H9 (cell line): Measurements from ENCODE around the gene AVEN. TPM values are rescaled to one million over a fixed set of nuclear protein-coding genes. Genes with fewer than 3 reads are reported as not detected.

Source experiments
- DNase-seq: peaks from one replicate; pipeline ENCODE4 v3.0.0-alpha.2; 2017
- H2AFZ ChIP-seq: one replicate; pipeline ENCODE4 v1.6.1; 2013; ENCODE audit warnings: mild to moderate bottlenecking, low read length, control low read depth, moderate library complexity
- H2AK5ac ChIP-seq: 2 replicates; pipeline ENCODE4 v1.6.1; 2013; ENCODE audit warnings: low read length, control low read depth, mixed read lengths; ENCODE audit not compliant: insufficient read length
- H2BK120ac ChIP-seq: one replicate; pipeline ENCODE4 v1.6.1; 2013; ENCODE audit warnings: low read depth, mild to moderate bottlenecking, low read length, control low read depth, inconsistent platforms; ENCODE audit not compliant: poor library complexity, severe bottlenecking
- H2BK12ac ChIP-seq: 2 replicates; pipeline ENCODE4 v1.6.1; 2013; ENCODE audit warnings: low read length, control low read depth, mixed read lengths, low read depth; ENCODE audit not compliant: insufficient read length
- H2BK15ac ChIP-seq: 2 replicates; pipeline ENCODE4 v1.6.1; 2013; ENCODE audit warnings: low read depth, low read length, control low read depth
- H2BK20ac ChIP-seq: one replicate; pipeline ENCODE4 v1.6.1; 2013; ENCODE audit warnings: low read depth, mild to moderate bottlenecking, low read length, control low read depth, inconsistent platforms; ENCODE audit not compliant: poor library complexity, severe bottlenecking
- H2BK5ac ChIP-seq: 2 replicates; pipeline ENCODE4 v1.6.1; 2013; ENCODE audit warnings: low read length, control low read depth, mixed read lengths; ENCODE audit not compliant: insufficient read length
- H3K14ac ChIP-seq: 2 replicates; pipeline ENCODE4 v1.6.1; 2013; ENCODE audit warnings: low read length, control low read depth; ENCODE audit not compliant: insufficient read depth
- H3K18ac ChIP-seq: 2 replicates; pipeline ENCODE4 v1.6.1; 2013; ENCODE audit warnings: low read depth, mild to moderate bottlenecking, mixed read lengths, low read length, control low read depth; ENCODE audit not compliant: insufficient read length
- H3K23ac ChIP-seq: 2 replicates; pipeline ENCODE4 v1.6.1; 2013; ENCODE audit warnings: low read length, control low read depth, mixed read lengths, low read depth; ENCODE audit not compliant: insufficient read length
- H3K23me2 ChIP-seq: 2 replicates; pipeline ENCODE4 v1.6.1; 2013; ENCODE audit warnings: low read depth, mild to moderate bottlenecking, mixed read lengths, low read length, control low read depth; ENCODE audit not compliant: insufficient read length, poor library complexity, severe bottlenecking
- H3K27ac ChIP-seq: 2 replicates; pipeline ENCODE4 v1.5.1; 2013; ENCODE audit warnings: low read length, control low read depth, mixed read lengths, low read depth; ENCODE audit not compliant: insufficient read length
- H3K27me3 ChIP-seq: 2 replicates; pipeline ENCODE4 v1.6.1; 2013; ENCODE audit warnings: low read length, control low read depth, inconsistent platforms; ENCODE audit not compliant: insufficient read depth
- H3K4ac ChIP-seq: 2 replicates; pipeline ENCODE4 v1.6.1; 2013; ENCODE audit warnings: low read depth, mild to moderate bottlenecking, control low read depth, inconsistent platforms, low read length, moderate library complexity
- H3K4me1 ChIP-seq: 2 replicates; pipeline ENCODE4 v1.6.1; 2013; ENCODE audit warnings: low read length, control low read depth, inconsistent platforms; ENCODE audit not compliant: insufficient read depth
- H3K4me2 ChIP-seq: 2 replicates; pipeline ENCODE4 v1.6.1; 2013; ENCODE audit warnings: low read length, control low read depth, mixed read lengths; ENCODE audit not compliant: insufficient read length, insufficient read depth
- H3K56ac ChIP-seq: 2 replicates; pipeline ENCODE4 v1.6.1; 2013; ENCODE audit warnings: low read depth, mild to moderate bottlenecking, mixed read lengths, low read length, control low read depth; ENCODE audit not compliant: insufficient read length
- H3K79me1 ChIP-seq: 2 replicates; pipeline ENCODE4 v1.6.1; 2013; ENCODE audit warnings: low read depth, mild to moderate bottlenecking, moderate library complexity, low read length, control low read depth, inconsistent platforms; ENCODE audit not compliant: insufficient read depth, poor library complexity, severe bottlenecking
- H3K79me2 ChIP-seq: 2 replicates; pipeline ENCODE4 v1.6.1; 2013; ENCODE audit warnings: low read length, control low read depth, inconsistent platforms; ENCODE audit not compliant: insufficient read depth
- H3K9ac ChIP-seq: 2 replicates; pipeline ENCODE4 v1.6.1; 2013; ENCODE audit warnings: low read length, control low read depth, mixed read lengths; ENCODE audit not compliant: insufficient read length; ENCODE audit errors: extremely low read depth
- H3K9me3 ChIP-seq: one replicate; pipeline ENCODE4 v1.6.1; 2013; ENCODE audit warnings: low read depth, low read length, inconsistent platforms; ENCODE audit not compliant: control insufficient read depth
- H3T11ph ChIP-seq: one replicate; pipeline ENCODE4 v1.6.1; 2013; ENCODE audit warnings: mild to moderate bottlenecking, low read length, control low read depth, inconsistent platforms
- H4K20me1 ChIP-seq: one replicate; pipeline ENCODE4 v1.6.1; 2013; ENCODE audit not compliant: control insufficient read depth, insufficient read length, insufficient read depth
- H4K5ac ChIP-seq: 2 replicates; pipeline ENCODE4 v1.6.1; 2013; ENCODE audit warnings: low read depth, mild to moderate bottlenecking, mixed read lengths, low read length, control low read depth; ENCODE audit not compliant: insufficient read length
- H4K8ac ChIP-seq: replicated peaks from 2 replicates; pipeline ENCODE4 v1.6.1; 2013; ENCODE audit warnings: low read length, control low read depth, mixed read lengths, low read depth; ENCODE audit not compliant: insufficient read length
- H4K91ac ChIP-seq: 2 replicates; pipeline ENCODE4 v1.6.1; 2013; ENCODE audit warnings: low read depth, mild to moderate bottlenecking, moderate library complexity, mixed read lengths, low read length, control low read depth; ENCODE audit not compliant: insufficient read length
- H3K27ac Mint-ChIP-seq, 3 experiments: 2 replicates in 2 of 3; 3 replicates in 1 of 3; pipeline ENCODE4 v1.8.0; 2020 to 2021; ENCODE audit warnings: mixed read lengths in 3 of 3, mild to moderate bottlenecking in 1 of 3, moderate library complexity in 1 of 3
- H3K27me3 Mint-ChIP-seq: 2 replicates; pipeline ENCODE4 v1.8.0; 2021; ENCODE audit warnings: low read depth, mild to moderate bottlenecking, moderate library complexity, mixed read lengths
- H3K36me3 Mint-ChIP-seq, 3 experiments: 2 replicates in 2 of 3; 3 replicates in 1 of 3; pipeline ENCODE4 v1.8.0; 2020 to 2021; ENCODE audit warnings: low read depth in 3 of 3, mixed read lengths in 3 of 3; ENCODE audit not compliant: insufficient read depth in 1 of 3
- H3K4me1 Mint-ChIP-seq, 2 experiments: 2 replicates each; pipeline ENCODE4 v1.8.0; 2020; ENCODE audit warnings: mixed read lengths in 2 of 2
- H3K4me3 Mint-ChIP-seq, 2 experiments: 2 replicates in 1 of 2; 3 replicates in 1 of 2; pipeline ENCODE4 v1.8.0; 2020 to 2021; ENCODE audit warnings: mild to moderate bottlenecking in 2 of 2, mixed read lengths in 2 of 2, moderate library complexity in 1 of 2
- H3K9me3 Mint-ChIP-seq, 2 experiments: 2 replicates in 1 of 2; 3 replicates in 1 of 2; pipeline ENCODE4 v1.8.0; 2020; ENCODE audit warnings: mild to moderate bottlenecking in 2 of 2, mixed read lengths in 2 of 2, moderate library complexity in 1 of 2
- WGBS: extraction: QIAGEN DNeasy Blood & Tissue Kit; methylation state at CpG from one replicate; pipeline ENCODE4 v1.1.7; 2013; ENCODE audit warnings: missing lambda C conversion rate, low lambda C conversion rate, mixed read lengths; ENCODE audit not compliant: insufficient read length; ENCODE audit errors: extremely low coverage; 5-methylcytosine and 5-hydroxymethylcytosine counted together
- total RNA-seq: library from RNA; stranded (reverse); gene quantifications from 2 replicates; pipeline ENCODE4 v1.2.1, GENCODE V29; 2021
- TF ChIP-seq, protein P1 (sequence below): fragments of 200-600 bp; sonication (generic); conservative IDR thresholded peaks from 3 replicates; pipeline ENCODE4 v1.8.0; 2021; ENCODE audit warnings: antibody characterized with exemption, mild to moderate bottlenecking

Gene AVEN
- total RNA-seq, 1 experiment from 2014 or later, result 16.1 TPM

DNA sequence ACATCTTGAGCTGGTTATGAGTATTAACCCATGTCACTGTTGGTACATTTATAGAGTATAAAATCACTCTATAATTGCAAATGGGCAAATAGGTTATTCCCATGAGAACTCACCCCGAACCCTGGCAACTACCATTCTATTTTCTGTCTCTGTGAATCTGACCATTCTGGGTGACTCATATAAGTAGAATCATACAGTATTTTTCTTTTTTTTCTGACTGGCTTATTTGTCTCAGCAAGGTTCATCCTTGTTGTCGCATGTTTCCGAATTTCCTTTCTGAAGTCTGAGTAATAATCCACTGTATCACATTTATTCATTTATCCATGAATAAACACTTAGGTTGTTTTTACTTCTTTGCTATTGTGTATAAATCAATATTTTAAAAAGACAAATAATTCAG, 130.6 kb downstream of the AVEN start:
- H2AK5ac ChIP-seq, result no peak overlapping the region
- no CpG with 5 or more reads among the region's 3 CpGs for WGBS

More for the DNA sequence above, 130.6 kb downstream of the AVEN start:
- no peak overlapping the region for H2BK120ac ChIP-seq
- H3K18ac ChIP-seq, result no peak overlapping the region
- Mint-ChIP-seq H3K4me3 (no peak overlapping the region), H3K9me3 (no peaks in the 10 kb centered on the region), H3K27me3 (no peaks in the 10 kb centered on the region), H3K4me1 (peaks cover 21 to 22% of the 10 kb centered on the region in 2 experiments), H3K36me3 (no peaks in the 10 kb centered on the region), H3K27ac (peak overlapping the region in 1 of 3 experiments; percentile 45; a peak in 1 of 7 replicates)
- no peaks in the 10 kb centered on the region for H3K4me1 ChIP-seq
- no peak overlapping the region for H3K4ac ChIP-seq
- H2BK12ac ChIP-seq, result no peak overlapping the region
- H2BK5ac ChIP-seq, result no peak overlapping the region
- H3K27ac ChIP-seq, result no peak overlapping the region
- H3K14ac ChIP-seq, result no peak overlapping the region
- H3K23me2 ChIP-seq, result no peaks in the 10 kb centered on the region
- H4K8ac ChIP-seq, result no peak overlapping the region
- no peak overlapping the region for H3K9ac ChIP-seq
- TF ChIP-seq, protein P1, sequence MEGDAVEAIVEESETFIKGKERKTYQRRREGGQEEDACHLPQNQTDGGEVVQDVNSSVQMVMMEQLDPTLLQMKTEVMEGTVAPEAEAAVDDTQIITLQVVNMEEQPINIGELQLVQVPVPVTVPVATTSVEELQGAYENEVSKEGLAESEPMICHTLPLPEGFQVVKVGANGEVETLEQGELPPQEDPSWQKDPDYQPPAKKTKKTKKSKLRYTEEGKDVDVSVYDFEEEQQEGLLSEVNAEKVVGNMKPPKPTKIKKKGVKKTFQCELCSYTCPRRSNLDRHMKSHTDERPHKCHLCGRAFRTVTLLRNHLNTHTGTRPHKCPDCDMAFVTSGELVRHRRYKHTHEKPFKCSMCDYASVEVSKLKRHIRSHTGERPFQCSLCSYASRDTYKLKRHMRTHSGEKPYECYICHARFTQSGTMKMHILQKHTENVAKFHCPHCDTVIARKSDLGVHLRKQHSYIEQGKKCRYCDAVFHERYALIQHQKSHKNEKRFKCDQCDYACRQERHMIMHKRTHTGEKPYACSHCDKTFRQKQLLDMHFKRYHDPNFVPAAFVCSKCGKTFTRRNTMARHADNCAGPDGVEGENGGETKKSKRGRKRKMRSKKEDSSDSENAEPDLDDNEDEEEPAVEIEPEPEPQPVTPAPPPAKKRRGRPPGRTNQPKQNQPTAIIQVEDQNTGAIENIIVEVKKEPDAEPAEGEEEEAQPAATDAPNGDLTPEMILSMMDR, result no peak
- H3T11ph ChIP-seq, result no peak overlapping the region
- H3K79me1 ChIP-seq, result no peaks in the 10 kb centered on the region
- H2BK20ac ChIP-seq, result no peak overlapping the region
- no peaks in the 10 kb centered on the region for H3K27me3 ChIP-seq
- H2BK15ac ChIP-seq, result no peak overlapping the region
- no peak for DNase-seq
- H3K56ac ChIP-seq, result no peak overlapping the region
- no peaks in the 10 kb centered on the region for H4K20me1 ChIP-seq
- H3K4me2 ChIP-seq, result no peak overlapping the region
- no peak overlapping the region for H4K91ac ChIP-seq
- no peak overlapping the region for H3K23ac ChIP-seq
- no peak overlapping the region for H2AFZ ChIP-seq
- no peak overlapping the region for H4K5ac ChIP-seq
- no peaks in the 10 kb centered on the region for H3K79me2 ChIP-seq
- no peaks in the 10 kb centered on the region for H3K9me3 ChIP-seq
